Measurements from ENCODE around the gene CHCHD10.

- TF ChIP-seq CTCF (IDR thresholded peaks at IDR 0.05 in 2 of 3, conservative IDR thresholded peaks at IDR 0.05 in 1 of 3; ENCODE audit: control insufficient read depth in 2 of 3, extremely low read depth in 1 of 3, insufficient read depth in 1 of 3, low read depth in 3 of 3, low read length in 3 of 3), result no peak
- TF ChIP-seq ATF7 (IDR thresholded peaks at IDR 0.05; ENCODE audit: low read depth), result no peak
- no peak for TF ChIP-seq POLR2A (IDR thresholded peaks at IDR 0.05; ENCODE audit: low read depth, low read length)
- TF ChIP-seq TAF1 (IDR thresholded peaks at IDR 0.05; ENCODE audit: borderline replicate concordance, low read depth, low read length), result no peak
Observed at GRCh38 chr22:23722724-23723123, 45.0 kb downstream of the CHCHD10 start.

All from GM12878 (cell line).